ENCODE measurements around the gene CAMKK2. TPM values are rescaled to one million over a fixed set of nuclear protein-coding genes. Genes with fewer than 3 reads are reported as not detected.

The CAMKK2 gene
- polyA plus RNA-seq, 1 of the 3 experiments (the other 2 are of a cell fraction), result 23.6 TPM

DNA sequence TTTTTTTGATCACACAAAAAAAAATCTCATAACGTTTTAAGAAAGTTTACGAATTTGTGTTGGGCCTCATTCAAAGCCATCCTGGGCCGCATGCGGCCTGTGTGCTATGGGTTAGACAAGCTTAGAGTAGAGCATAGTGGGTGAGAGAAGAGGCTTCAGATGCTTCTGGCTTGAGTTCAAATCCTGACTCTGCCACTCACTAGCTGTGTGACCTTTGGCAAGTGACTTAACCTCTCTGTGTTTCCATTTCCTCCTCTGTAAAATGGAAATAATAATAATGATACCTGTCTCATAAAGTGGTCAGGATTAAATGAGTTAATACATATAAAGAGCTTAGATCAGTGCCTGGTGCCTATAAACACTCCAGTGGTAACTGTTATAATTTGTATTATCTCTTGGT lies 80.4 kb downstream of the CAMKK2 start:
- POLR2A ChIA-PET, result no interaction called here
- H3K4me3 ChIP-seq (ENCODE audit: low read depth in 2 of 2, low read length in 1 of 2), result no peak overlapping the region
- H3K4me1 ChIP-seq (ENCODE audit: control insufficient read depth in 1 of 2, insufficient read depth in 2 of 2, low read depth in 1 of 2, low read length in 1 of 2), result peaks cover 3 to 7% of the 10 kb centered on the region in 2 experiments; a peak in 3 of 4 replicates
- TF ChIP-seq EZH2phosphoT487 (IDR thresholded peaks at IDR 0.05; ENCODE audit: borderline replicate concordance, low read depth), result no peak
- TF ChIP-seq SMC3 (IDR thresholded peaks at IDR 0.05; ENCODE audit: low read depth, low read length), result no peak
- TF ChIP-seq, protein P1, sequence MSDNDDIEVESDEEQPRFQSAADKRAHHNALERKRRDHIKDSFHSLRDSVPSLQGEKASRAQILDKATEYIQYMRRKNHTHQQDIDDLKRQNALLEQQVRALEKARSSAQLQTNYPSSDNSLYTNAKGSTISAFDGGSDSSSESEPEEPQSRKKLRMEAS (IDR thresholded peaks at IDR 0.05; ENCODE audit: low read depth), result no peak
- TF ChIP-seq MEF2A (IDR thresholded peaks at IDR 0.05; ENCODE audit: borderline replicate concordance, low read depth), result no peak
- TF ChIP-seq, protein P2, sequence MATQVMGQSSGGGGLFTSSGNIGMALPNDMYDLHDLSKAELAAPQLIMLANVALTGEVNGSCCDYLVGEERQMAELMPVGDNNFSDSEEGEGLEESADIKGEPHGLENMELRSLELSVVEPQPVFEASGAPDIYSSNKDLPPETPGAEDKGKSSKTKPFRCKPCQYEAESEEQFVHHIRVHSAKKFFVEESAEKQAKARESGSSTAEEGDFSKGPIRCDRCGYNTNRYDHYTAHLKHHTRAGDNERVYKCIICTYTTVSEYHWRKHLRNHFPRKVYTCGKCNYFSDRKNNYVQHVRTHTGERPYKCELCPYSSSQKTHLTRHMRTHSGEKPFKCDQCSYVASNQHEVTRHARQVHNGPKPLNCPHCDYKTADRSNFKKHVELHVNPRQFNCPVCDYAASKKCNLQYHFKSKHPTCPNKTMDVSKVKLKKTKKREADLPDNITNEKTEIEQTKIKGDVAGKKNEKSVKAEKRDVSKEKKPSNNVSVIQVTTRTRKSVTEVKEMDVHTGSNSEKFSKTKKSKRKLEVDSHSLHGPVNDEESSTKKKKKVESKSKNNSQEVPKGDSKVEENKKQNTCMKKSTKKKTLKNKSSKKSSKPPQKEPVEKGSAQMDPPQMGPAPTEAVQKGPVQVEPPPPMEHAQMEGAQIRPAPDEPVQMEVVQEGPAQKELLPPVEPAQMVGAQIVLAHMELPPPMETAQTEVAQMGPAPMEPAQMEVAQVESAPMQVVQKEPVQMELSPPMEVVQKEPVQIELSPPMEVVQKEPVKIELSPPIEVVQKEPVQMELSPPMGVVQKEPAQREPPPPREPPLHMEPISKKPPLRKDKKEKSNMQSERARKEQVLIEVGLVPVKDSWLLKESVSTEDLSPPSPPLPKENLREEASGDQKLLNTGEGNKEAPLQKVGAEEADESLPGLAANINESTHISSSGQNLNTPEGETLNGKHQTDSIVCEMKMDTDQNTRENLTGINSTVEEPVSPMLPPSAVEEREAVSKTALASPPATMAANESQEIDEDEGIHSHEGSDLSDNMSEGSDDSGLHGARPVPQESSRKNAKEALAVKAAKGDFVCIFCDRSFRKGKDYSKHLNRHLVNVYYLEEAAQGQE (IDR thresholded peaks at IDR 0.05; ENCODE audit: low read depth, low read length), result no peak
- TF ChIP-seq SIN3A (IDR thresholded peaks at IDR 0.05; ENCODE audit: borderline replicate concordance, low read depth, low read length), result no peak
- TF ChIP-seq RFX5 (IDR thresholded peaks at IDR 0.05; ENCODE audit: low read length), result no peak
- H3K36me3 ChIP-seq (replicated peaks in 1 of 2; ENCODE audit: control insufficient read depth in 1 of 2, insufficient read depth in 2 of 2, low read length in 1 of 2), result peaks cover 0 to 10% of the 10 kb centered on the region in 2 experiments
- H3K9ac ChIP-seq, result no peak overlapping the region
- CTCF ChIA-PET, result interaction anchor here (0.6 to 3.1 kb wide), 2 partner anchors 8 to 15 kb away, joined by 3 to 21 read pairs; no protein-coding TSS in a partner anchor
- H3F3A ChIP-seq (replicated peaks; ENCODE audit: insufficient read depth), result peaks cover 4% of the 10 kb centered on the region
- no peaks in the 10 kb centered on the region for H3K9me3 ChIP-seq
- H3K27me3 ChIP-seq (ENCODE audit: insufficient read depth), result no peaks in the 10 kb centered on the region
- no peak overlapping the region for H3K27ac ChIP-seq (ENCODE audit: low read depth in 2 of 2, low read length in 1 of 2)
- no peak overlapping the region for H2AFZ ChIP-seq (ENCODE audit: low read depth)
- H3K9me2 ChIP-seq, result no peaks in the 10 kb centered on the region
- no peaks in the 10 kb centered on the region for H4K20me1 ChIP-seq (ENCODE audit: insufficient read depth)
- no peaks in the 10 kb centered on the region for H3K79me2 ChIP-seq (ENCODE audit: insufficient read depth)
- no peak overlapping the region for H3K4me2 ChIP-seq
- WGBS (ENCODE audit: low lambda C conversion rate), result over 99% methylated on average over 4 of the region's 4 CpGs
- no peak for DNase-seq

DNA sequence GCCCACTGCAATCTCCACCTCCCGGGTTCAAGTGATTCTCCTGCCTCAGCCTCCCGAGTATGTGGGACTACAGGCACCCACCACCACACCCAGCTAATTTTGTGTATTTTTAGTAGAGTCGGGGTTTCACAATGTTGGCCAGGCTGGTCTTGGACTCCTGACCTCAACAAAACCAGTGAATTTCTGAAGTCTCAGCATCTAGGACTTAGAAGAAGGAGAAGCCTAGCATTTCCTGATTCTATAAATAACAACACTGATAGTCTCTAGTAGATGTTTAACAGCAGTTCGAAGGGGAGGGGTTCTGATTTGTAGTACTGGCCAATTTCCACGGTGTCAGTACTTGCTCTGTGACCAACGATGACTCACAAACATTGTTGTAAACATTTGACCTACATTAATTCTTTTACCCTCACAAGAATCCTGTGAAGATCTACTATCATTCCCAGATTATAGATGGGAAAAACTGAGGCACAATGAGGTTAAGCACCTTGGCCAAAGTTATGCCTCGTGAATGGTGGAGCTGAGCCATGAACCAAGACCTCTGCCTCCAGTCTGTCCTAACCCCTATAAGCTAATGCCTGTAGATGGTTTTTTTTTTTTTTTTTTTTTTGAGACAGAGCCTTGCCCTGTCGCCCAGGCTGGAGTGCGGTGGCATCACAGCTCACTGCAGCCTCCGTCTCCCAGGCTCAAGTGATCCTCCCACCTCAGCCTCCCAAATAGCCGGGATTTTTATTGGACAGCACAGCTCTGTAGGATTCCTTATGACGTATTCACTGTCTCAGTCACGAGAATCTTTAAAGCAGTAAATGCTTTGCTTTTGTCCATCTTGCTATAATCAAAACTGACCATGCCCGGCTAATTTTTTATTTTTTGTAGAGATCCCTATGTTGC lies 81.4 kb downstream of the CAMKK2 start:
- H3K4me3 ChIP-seq (ENCODE audit: low read depth in 2 of 2, low read length in 1 of 2), result no peak overlapping the region
- no peak overlapping the region for H3K9ac ChIP-seq
- ChIA-PET CTCF (no interaction called here), POLR2A (no interaction called here)
- H3K9me2 ChIP-seq, result no peaks in the 10 kb centered on the region
- no peaks in the 10 kb centered on the region for H3K9me3 ChIP-seq
- DNase-seq, result no peak
- peak overlapping the region; percentile 59; the same call in 1 of the 2 replicates for H3K4me2 ChIP-seq
- H2AFZ ChIP-seq (ENCODE audit: low read depth), result no peak overlapping the region
- peaks cover 7 to 8% of the 10 kb centered on the region in 2 experiments; a peak in 3 of 4 replicates for H3K4me1 ChIP-seq (ENCODE audit: control insufficient read depth in 1 of 2, insufficient read depth in 2 of 2, low read depth in 1 of 2, low read length in 1 of 2)
- H3K27ac ChIP-seq (ENCODE audit: low read depth in 2 of 2, low read length in 1 of 2), result peak overlapping the region in 1 of 2 experiments; percentile 63; a peak in 1 of 4 replicates
- no peaks in the 10 kb centered on the region for H4K20me1 ChIP-seq (ENCODE audit: insufficient read depth)
- H3F3A ChIP-seq (replicated peaks; ENCODE audit: insufficient read depth), result peaks cover 4% of the 10 kb centered on the region
- no peaks in the 10 kb centered on the region for H3K27me3 ChIP-seq (ENCODE audit: insufficient read depth)
- WGBS (ENCODE audit: low lambda C conversion rate), result 69% methylated on average over 14 of the region's 14 CpGs
- peaks cover 0 to 10% of the 10 kb centered on the region in 2 experiments for H3K36me3 ChIP-seq (replicated peaks in 1 of 2; ENCODE audit: control insufficient read depth in 1 of 2, insufficient read depth in 2 of 2, low read length in 1 of 2)
- H3K79me2 ChIP-seq (ENCODE audit: insufficient read depth), result no peaks in the 10 kb centered on the region
- TF ChIP-seq, protein P2 (IDR thresholded peaks at IDR 0.05; ENCODE audit: low read depth, low read length), result no peak
- TF ChIP-seq MEF2A (IDR thresholded peaks at IDR 0.05; ENCODE audit: borderline replicate concordance, low read depth) (peak; percentile 31; the same call in 1 of the 2 replicates), GABPA (IDR thresholded peaks at IDR 0.05; ENCODE audit: low read depth) (no peak), TCF12 (IDR thresholded peaks at IDR 0.05) (no peak), SMC3 (IDR thresholded peaks at IDR 0.05; ENCODE audit: low read depth, low read length) (no peak), SIN3A (IDR thresholded peaks at IDR 0.05; ENCODE audit: borderline replicate concordance, low read depth, low read length) (no peak), MXI1 (IDR thresholded peaks at IDR 0.05; ENCODE audit: low read depth, low read length) (no peak), TAF1 (IDR thresholded peaks at IDR 0.05; ENCODE audit: borderline replicate concordance, low read depth, low read length) (no peak), FOSL2 (IDR thresholded peaks at IDR 0.05; ENCODE audit: borderline replicate concordance, low read depth) (peak; percentile 60; the same call in 1 of the 2 replicates), JUND (IDR thresholded peaks at IDR 0.05) (no peak; the same call in 1 of the 2 replicates), EZH2phosphoT487 (IDR thresholded peaks at IDR 0.05; ENCODE audit: borderline replicate concordance, low read depth) (no peak)
- TF ChIP-seq, protein P3, sequence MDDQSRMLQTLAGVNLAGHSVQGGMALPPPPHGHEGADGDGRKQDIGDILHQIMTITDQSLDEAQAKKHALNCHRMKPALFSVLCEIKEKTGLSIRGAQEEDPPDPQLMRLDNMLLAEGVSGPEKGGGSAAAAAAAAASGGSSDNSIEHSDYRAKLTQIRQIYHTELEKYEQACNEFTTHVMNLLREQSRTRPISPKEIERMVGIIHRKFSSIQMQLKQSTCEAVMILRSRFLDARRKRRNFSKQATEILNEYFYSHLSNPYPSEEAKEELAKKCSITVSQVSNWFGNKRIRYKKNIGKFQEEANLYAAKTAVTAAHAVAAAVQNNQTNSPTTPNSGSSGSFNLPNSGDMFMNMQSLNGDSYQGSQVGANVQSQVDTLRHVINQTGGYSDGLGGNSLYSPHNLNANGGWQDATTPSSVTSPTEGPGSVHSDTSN (IDR thresholded peaks at IDR 0.05), result 0 out of 2 replicates have a peak, but pooled peaks have one; percentile 17
- TF ChIP-seq, protein P1 (IDR thresholded peaks at IDR 0.05; ENCODE audit: low read depth), result no peak
